Mucosa of descending colon (tissue), 3 donors: ENCODE results near the gene CABP2. TPM values are rescaled to one million over a fixed set of nuclear protein-coding genes. Genes with fewer than 3 reads are reported as not detected.

ENCODE experiments used
- ATAC-seq: fragments of 200-7000 bp; cut with Tn5 transposase; one replicate; pipeline ENCODE4 v1.9.1; 2020; ENCODE audit warnings: mild to moderate bottlenecking, moderate library complexity
- DNase-seq, 3 donors: peaks; one replicate each; pipeline ENCODE4 v3.0.0-alpha.2; 2020
- H3K36me3 ChIP-seq: fragments of 200-600 bp; one replicate; pipeline ENCODE4 v1.8.0; 2021; ENCODE audit warnings: low read depth, mild to moderate bottlenecking
- H3K4me1 ChIP-seq: fragments of 200-600 bp; one replicate; pipeline ENCODE4 v1.8.0; 2021; ENCODE audit warnings: low read depth, mild to moderate bottlenecking
- H3K4me3 ChIP-seq: fragments of 200-600 bp; one replicate; pipeline ENCODE4 v1.8.0; 2021; ENCODE audit warnings: mild to moderate bottlenecking
- H3K9me3 ChIP-seq: fragments of 200-600 bp; one replicate; pipeline ENCODE4 v1.8.0; 2021; ENCODE audit warnings: mild to moderate bottlenecking
- intact Hi-C, 2 donors: fragments of 100-400 bp; cut with DNase I in 1 of 2; cut with micrococcal nuclease in 1 of 2; formaldehyde crosslinking; loops; one replicate each; pipeline versions ENCODE4 v1.11.0 to v1.11.1; 2022; cut with DNase I, micrococcal nuclease
- microRNA-seq: library from miRNA; unstranded; fragments of <30 nt; microRNA quantifications from one replicate; pipeline ENCODE4, GENCODE V29; 2019
- total RNA-seq, 3 donors: library from RNA; stranded (reverse); fragmentation: NEBNext Ultra II Directional in 2 of 3; extraction: Animal tissue kit (Norgen Biotek cat#: 25700) in 2 of 3; gene quantifications; one replicate each; pipeline versions ENCODE4 v1.2.1 to v1.2.4, GENCODE V29; 2021 to 2023
- TF ChIP-seq, protein P1 (sequence below): fragments of 200-600 bp; IDR thresholded peaks from one replicate; pipeline ENCODE4 v1.8.0; 2022; ENCODE audit warnings: antibody characterized with exemption, mild to moderate bottlenecking
- donor health status: DM: no; HTN: no; CAD: no; lungs with moderate emphysema.
- donor health status: DM: no; HTN: no; CAD: no.
- donor health status: DM: no; HTN: yes; CAD: no.

CABP2 gene
- total RNA-seq, 3 donors from 2014 or later: not detected

DNA sequence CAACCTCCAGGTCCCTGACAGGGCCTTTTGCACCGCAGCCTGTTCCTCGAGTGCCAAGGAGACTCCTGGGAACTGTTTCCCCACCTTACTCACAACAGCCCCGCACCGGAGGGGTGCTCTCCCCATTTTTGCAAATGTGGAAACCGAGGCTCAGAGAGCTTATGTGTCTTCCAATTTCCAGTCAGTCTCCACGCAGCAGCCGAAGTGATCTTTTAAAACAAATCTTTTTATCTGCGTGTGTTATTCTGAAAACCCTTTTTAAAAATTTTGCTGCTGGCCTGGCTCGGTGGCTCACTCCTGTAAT, 53.8 kb downstream of the CABP2 start:
- Histone ChIP-seq H3K36me3 (no peaks in the 10 kb centered on the region), H3K4me1 (peaks cover 12% of the 10 kb centered on the region), H3K4me3 (peak overlapping the region; percentile 90), H3K9me3 (no peaks in the 10 kb centered on the region)
- intact Hi-C loops: no loop called here
- TF ChIP-seq, protein P1, sequence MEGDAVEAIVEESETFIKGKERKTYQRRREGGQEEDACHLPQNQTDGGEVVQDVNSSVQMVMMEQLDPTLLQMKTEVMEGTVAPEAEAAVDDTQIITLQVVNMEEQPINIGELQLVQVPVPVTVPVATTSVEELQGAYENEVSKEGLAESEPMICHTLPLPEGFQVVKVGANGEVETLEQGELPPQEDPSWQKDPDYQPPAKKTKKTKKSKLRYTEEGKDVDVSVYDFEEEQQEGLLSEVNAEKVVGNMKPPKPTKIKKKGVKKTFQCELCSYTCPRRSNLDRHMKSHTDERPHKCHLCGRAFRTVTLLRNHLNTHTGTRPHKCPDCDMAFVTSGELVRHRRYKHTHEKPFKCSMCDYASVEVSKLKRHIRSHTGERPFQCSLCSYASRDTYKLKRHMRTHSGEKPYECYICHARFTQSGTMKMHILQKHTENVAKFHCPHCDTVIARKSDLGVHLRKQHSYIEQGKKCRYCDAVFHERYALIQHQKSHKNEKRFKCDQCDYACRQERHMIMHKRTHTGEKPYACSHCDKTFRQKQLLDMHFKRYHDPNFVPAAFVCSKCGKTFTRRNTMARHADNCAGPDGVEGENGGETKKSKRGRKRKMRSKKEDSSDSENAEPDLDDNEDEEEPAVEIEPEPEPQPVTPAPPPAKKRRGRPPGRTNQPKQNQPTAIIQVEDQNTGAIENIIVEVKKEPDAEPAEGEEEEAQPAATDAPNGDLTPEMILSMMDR: no peak
- ATAC-seq: no peak
- no peak for DNase-seq

Small RNAs within 50 kb of the gene (microRNA-seq; reads per million reads assigned to microRNA genes)
- not detected for gene MIR6752

Other genes starting within 250 kb of the CABP2 start
- gene ANKRD13D, start 234.1 kb downstream of the CABP2 start, total RNA-seq: 10 to 100 TPM; 20.0 to 46.3 (median 26.7) TPM
- gene SSH3, start 219.9 kb downstream of the CABP2 start, total RNA-seq: 10 to 100 TPM; 55.8 to 87.0 (median 57.6) TPM
- gene POLD4, start 169.9 kb downstream of the CABP2 start, total RNA-seq: 100 to 1,000 TPM; 130 to 266 (median 201) TPM
- gene CLCF1, start 149.8 kb downstream of the CABP2 start, total RNA-seq: 1 to 10 TPM; 2.2 to 3.0 (median 2.7) TPM
- 10 to 100 TPM; 27.9 to 39.3 (median 29.1) TPM for gene RAD9A, start 131.5 kb downstream of the CABP2 start, total RNA-seq
- 100 to 1,000 TPM; 130 to 239 (median 209) TPM for gene PPP1CA, start 121.6 kb downstream of the CABP2 start, total RNA-seq
- gene TBC1D10C, start 119.4 kb downstream of the CABP2 start, total RNA-seq: 1 to 10 TPM; 5.0 to 8.4 (median 5.3) TPM
- under 1 TPM; 0.26 to 0.89 (median 0.70) TPM for gene CARNS1, start 107.8 kb downstream of the CABP2 start, total RNA-seq
- 10 to 100 TPM; 43.1 to 51.6 (median 45.4) TPM for gene RPS6KB2, start 95.0 kb downstream of the CABP2 start, total RNA-seq
- gene PTPRCAP, start 85.8 kb downstream of the CABP2 start, total RNA-seq: 10 to 100 TPM in 2 of 3 donors, 1 to 10 TPM in 1; 7.2 to 13.6 (median 10.0) TPM
- 100 to 1,000 TPM; 133 to 240 (median 184) TPM for gene CORO1B, start 80.0 kb downstream of the CABP2 start, total RNA-seq
- not detected for gene GPR152, start 70.7 kb downstream of the CABP2 start, total RNA-seq
- 1 to 10 TPM in 2 of 3 donors, under 1 TPM in 1; 0.95 to 1.9 (median 1.2) TPM for gene CABP4, start 68.1 kb downstream of the CABP2 start, total RNA-seq
- 10 to 100 TPM; 44.7 to 82.2 (median 60.9) TPM for gene TMEM134, start 54.2 kb downstream of the CABP2 start, total RNA-seq
- gene AIP, start 40.4 kb downstream of the CABP2 start, total RNA-seq: 10 to 100 TPM; 33.7 to 84.9 (median 52.2) TPM
- 100 to 1,000 TPM in 1 of 3 donors, 10 to 100 TPM in 2; 59.6 to 104 (median 83.7) TPM for gene PITPNM1, start 18.1 kb downstream of the CABP2 start, total RNA-seq
- gene CDK2AP2, start 15.3 kb downstream of the CABP2 start, total RNA-seq: 10 to 100 TPM; 63.5 to 81.3 (median 79.3) TPM
- gene GSTP1, start 60.4 kb upstream of the CABP2 start, total RNA-seq: 100 to 1,000 TPM; 284 to 441 (median 325) TPM
- gene NDUFV1, start 83.5 kb upstream of the CABP2 start, total RNA-seq: 100 to 1,000 TPM; 248 to 349 (median 311) TPM
- 10 to 100 TPM; 17.3 to 34.6 (median 23.1) TPM for gene NUDT8, start 106.5 kb upstream of the CABP2 start, total RNA-seq
- 10 to 100 TPM in 1 of 3 donors, 1 to 10 TPM in 2; 3.7 to 19.1 (median 9.6) TPM for gene TBX10, start 116.3 kb upstream of the CABP2 start, total RNA-seq
- gene ACY3, start 127.3 kb upstream of the CABP2 start, total RNA-seq: 10 to 100 TPM in 2 of 3 donors, 1 to 10 TPM in 1; 3.3 to 14.6 (median 14.1) TPM
- gene ALDH3B2, start 151.2 kb upstream of the CABP2 start, total RNA-seq: under 1 TPM in 2 of 3 donors, not detected in 1; 0.29 to 0.48 TPM